Activated CD8-positive, alpha-beta memory T cell treated with anti-CD3 and anti-CD28 coated beads, Interleukin-2, amount 50 U/mL, for 48 hours (primary cell): ENCODE results near the gene KLHDC8B.

Experiments used
- DNase-seq: peaks from one replicate; pipeline ENCODE4 v3.0.0-alpha.2; 2020

The KLHDC8B gene

GRCh38 chr3:49161197-49161596 is 10.2 kb upstream of the KLHDC8B start:
- DNase-seq, result no peak

- no peak for DNase-seq
Observed at GRCh38 chr3:49161808-49162530, 9.4 kb upstream of the KLHDC8B start.

- no peak for DNase-seq
Observed at GRCh38 chr3:49162751-49163419, 8.5 kb upstream of the KLHDC8B start.

- DNase-seq, result no peak
Observed at GRCh38 chr3:49163609-49164008, 7.8 kb upstream of the KLHDC8B start.

- no peak for DNase-seq
Observed at GRCh38 chr3:49164983-49165720, 6.2 kb upstream of the KLHDC8B start.

GRCh38 chr3:49165771-49166751 is 5.3 kb upstream of the KLHDC8B start, which contains the start of gene CCDC71:
TSS of gene CCDC71 (minus strand) at chr3:49166331. CDS start at chr3:49164208, 2,123 bp downstream.
- peak; percentile 91 for DNase-seq

GRCh38 chr3:49166752-49167556 is 4.4 kb upstream of the KLHDC8B start:
- DNase-seq, result no peak

GRCh38 chr3:49170744-49171118 is 667 bp upstream of the KLHDC8B start:
- no peak for DNase-seq

- DNase-seq, result no peak
Observed at GRCh38 chr3:49171775-49172500, 540 bp downstream of the KLHDC8B start.

- no peak for DNase-seq
Observed at GRCh38 chr3:49172551-49173041, 1.2 kb downstream of the KLHDC8B start.

GRCh38 chr3:49173116-49173791 is 1.9 kb downstream of the KLHDC8B start:
- no peak for DNase-seq

GRCh38 chr3:49173792-49174170 is 2.4 kb downstream of the KLHDC8B start:
- no peak for DNase-seq

- DNase-seq, result no peak
Observed at GRCh38 chr3:49174397-49174985, 3.1 kb downstream of the KLHDC8B start.

- DNase-seq, result no peak
Observed at GRCh38 chr3:49175530-49175929, 4.1 kb downstream of the KLHDC8B start.

GRCh38 chr3:49177073-49177472 is 5.7 kb downstream of the KLHDC8B start:
- DNase-seq, result no peak

GRCh38 chr3:49180116-49180515 is 8.7 kb downstream of the KLHDC8B start:
- no peak for DNase-seq

- no peak for DNase-seq
Observed at GRCh38 chr3:49181351-49181750, 10.0 kb downstream of the KLHDC8B start.

- DNase-seq, result no peak
Observed at GRCh38 chr3:49182682-49183081, 11.3 kb downstream of the KLHDC8B start.

- DNase-seq, result no peak
Observed at GRCh38 chr3:49183873-49184272, 12.5 kb downstream of the KLHDC8B start.

GRCh38 chr3:49191741-49192140 is 20.3 kb downstream of the KLHDC8B start:
- no peak for DNase-seq
